Stomach (tissue), 9 donors: ENCODE measurements around the gene REEP2. TPM values are rescaled to one million over a fixed set of nuclear protein-coding genes. Genes with fewer than 3 reads are reported as not detected.

Source experiments
- DNase-seq, 2 donors: peaks; one replicate each; pipeline versions ENCODE4 v3.0.0 to v3.0.0-alpha.2; 2013 to 2019
- H3K27ac ChIP-seq, 5 donors: fragments of 200-600 bp in 4 of 5; sonication (generic) in 4 of 5; one replicate each; pipeline ENCODE4 v1.5.1; 2013 to 2019; ENCODE audit warnings: mild to moderate bottlenecking in 1 of 5, moderate library complexity in 1 of 5
- H3K27me3 ChIP-seq, 3 donors: fragments of 200-600 bp; sonication (generic); one replicate each; pipeline ENCODE4 v1.5.1; 2017 to 2019; ENCODE audit warnings: mixed run types in 1 of 3
- H3K36me3 ChIP-seq, 4 donors: fragments of 200-600 bp; sonication (generic); 1 replicate in 3 of 4; 2 replicates in 1 of 4; pipeline ENCODE4 v1.5.1; 2016 to 2019
- H3K4me1 ChIP-seq, 4 donors: fragments of 200-600 bp; sonication (generic); one replicate each; pipeline ENCODE4 v1.5.1; 2016 to 2019
- H3K4me3 ChIP-seq, 4 donors: fragments of 200-600 bp; sonication (generic) in 3 of 4; one replicate each; pipeline ENCODE4 v1.5.1; 2016 to 2019; ENCODE audit warnings: mild to moderate bottlenecking in 1 of 4
- H3K9me3 ChIP-seq, 4 donors: fragments of 200-600 bp; sonication (generic); one replicate each; pipeline ENCODE4 v1.5.1; 2016 to 2019
- EP300 ChIP-seq: sonication (generic); formaldehyde crosslinking; IDR thresholded peaks from one replicate; pipeline ENCODE4 v1.6.1; 2017; ENCODE audit warnings: antibody characterized with exemption
- POLR2A ChIP-seq, 4 donors: fragments of 450-650 bp; IDR thresholded peaks; one replicate each; pipeline ENCODE4 v1.6.1; 2016; ENCODE audit warnings: antibody characterized with exemption in 4 of 4, control low read depth in 2 of 4, mild to moderate bottlenecking in 1 of 4, moderate library complexity in 1 of 4
- POLR2AphosphoS5 ChIP-seq, 3 donors: sonication (generic); formaldehyde crosslinking; IDR thresholded peaks; one replicate each; pipeline ENCODE4 v1.6.1; 2016; ENCODE audit warnings: antibody characterized with exemption in 3 of 3
- WGBS, 5 donors: extraction: QIAGEN DNeasy Blood & Tissue Kit in 3 of 5; methylation state at CpG; one replicate each; pipeline versions ENCODE4 v1.1.5 to v1.1.7; 2013 to 2018; 5-methylcytosine and 5-hydroxymethylcytosine counted together
- intact Hi-C: fragments of 100-400 bp; cut with DNase I; formaldehyde crosslinking; loops from one replicate; pipeline ENCODE4 v1.15.1; 2023; ENCODE audit warnings: low total_unique reads
- polyA plus RNA-seq, 3 donors: library from polyadenylated mRNA; stranded (reverse); fragments of 200-250 nt; gene quantifications; one replicate each; pipeline ENCODE4 v1.2.3, GENCODE V29; 2013
- small RNA-seq, 4 donors: library from RNA; depleted of rRNA; stranded (forward); fragments of <200 nt; gene quantifications; one replicate each; pipeline ENCODE3, GENCODE V24; 2016
- total RNA-seq, 5 donors: library from RNA; depleted of rRNA; stranded (reverse); fragments of >200 nt; gene quantifications; one replicate each; pipeline versions ENCODE4 v1.1.0 to v1.2.3, GENCODE V29; 2014 to 2016
- TF ChIP-seq, protein P1 (sequence below), 7 experiments: fragments of 450-650 bp in 4 of 7; fragments of 200-600 bp in 3 of 7; sonication (generic) in 3 of 7; IDR thresholded peaks; one replicate each; pipeline ENCODE4 v1.5.1; 2016 to 2019; ENCODE audit warnings: antibody characterized with exemption in 7 of 7, control low read depth in 2 of 7, mild to moderate bottlenecking in 1 of 7
- donor health status: healthy with polysubstance abuse.
- donor health status: Bipolar disorder and iron deficiency.
- donor health status: healthy.

The REEP2 gene
- total and polyA plus RNA-seq, 8 donors: 2.1 to 73.3 (median 5.1) TPM; not detected in 2

DNA sequence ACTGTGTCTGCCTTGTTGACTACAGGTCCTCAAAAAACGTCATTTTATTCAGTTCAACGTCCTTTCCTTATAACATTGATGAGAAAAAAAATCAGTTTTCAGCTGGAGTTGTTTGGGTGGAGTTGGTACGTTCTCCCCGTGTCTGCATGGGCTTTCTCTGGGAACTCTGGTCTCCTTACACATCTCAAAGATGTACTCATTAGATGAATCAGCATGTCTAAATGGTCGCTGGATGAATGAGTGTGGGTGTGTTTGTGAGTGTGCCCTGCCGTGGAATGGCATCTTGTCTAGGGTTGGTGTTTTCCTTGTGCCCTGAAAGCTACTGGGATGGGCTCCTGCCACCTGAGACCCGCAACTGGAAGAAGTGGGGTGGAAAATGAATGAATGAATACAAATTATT is 56.5 kb downstream of the REEP2 start:
- H3K4me3 ChIP-seq: no peak overlapping the region
- H3K27me3 ChIP-seq: peaks cover 0 to 14% (median 7%) of the 10 kb centered on the region in 3 donors
- no peak overlapping the region for H3K27ac ChIP-seq
- intact Hi-C loops: no loop called here
- no peak for DNase-seq
- no peaks in the 10 kb centered on the region for H3K36me3 ChIP-seq
- H3K4me1 ChIP-seq: peaks cover 19 to 25% (median 22%) of the 10 kb centered on the region in 4 donors
- no peak for TF ChIP-seq EP300
- no peak for TF ChIP-seq POLR2A (IDR thresholded peaks at IDR 0.05)
- TF ChIP-seq, protein P1, sequence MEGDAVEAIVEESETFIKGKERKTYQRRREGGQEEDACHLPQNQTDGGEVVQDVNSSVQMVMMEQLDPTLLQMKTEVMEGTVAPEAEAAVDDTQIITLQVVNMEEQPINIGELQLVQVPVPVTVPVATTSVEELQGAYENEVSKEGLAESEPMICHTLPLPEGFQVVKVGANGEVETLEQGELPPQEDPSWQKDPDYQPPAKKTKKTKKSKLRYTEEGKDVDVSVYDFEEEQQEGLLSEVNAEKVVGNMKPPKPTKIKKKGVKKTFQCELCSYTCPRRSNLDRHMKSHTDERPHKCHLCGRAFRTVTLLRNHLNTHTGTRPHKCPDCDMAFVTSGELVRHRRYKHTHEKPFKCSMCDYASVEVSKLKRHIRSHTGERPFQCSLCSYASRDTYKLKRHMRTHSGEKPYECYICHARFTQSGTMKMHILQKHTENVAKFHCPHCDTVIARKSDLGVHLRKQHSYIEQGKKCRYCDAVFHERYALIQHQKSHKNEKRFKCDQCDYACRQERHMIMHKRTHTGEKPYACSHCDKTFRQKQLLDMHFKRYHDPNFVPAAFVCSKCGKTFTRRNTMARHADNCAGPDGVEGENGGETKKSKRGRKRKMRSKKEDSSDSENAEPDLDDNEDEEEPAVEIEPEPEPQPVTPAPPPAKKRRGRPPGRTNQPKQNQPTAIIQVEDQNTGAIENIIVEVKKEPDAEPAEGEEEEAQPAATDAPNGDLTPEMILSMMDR (IDR thresholded peaks at IDR 0.05): no peak
- TF ChIP-seq POLR2AphosphoS5 (IDR thresholded peaks at IDR 0.05): no peak
- H3K9me3 ChIP-seq: no peaks in the 10 kb centered on the region
- 78 to 85% (median 79%) methylated on average over 7 of the region's 7 CpGs for whole genome bisulfite sequencing, 5 donors

Small RNA genes within 50 kb of the gene (small RNA-seq; reads per million reads assigned to genes)
- 0 reads per million in 4 donors for gene AC113403.1

Other genes with a start within 250 kb of the REEP2 start
- gene CDC23, start 225.7 kb upstream of the REEP2 start, total RNA-seq: 10 to 100 TPM in 2 of 5 donors, 1 to 10 TPM in 3; 1.2 to 46.3 (median 4.5) TPM
- gene CDC23, start 225.7 kb upstream of the REEP2 start, polyA plus RNA-seq: 10 to 100 TPM; 10.6 to 13.1 (median 11.1) TPM
- 1 to 10 TPM in 1 of 5 donors, under 1 TPM in 1, not detected in 3; 0.55 to 4.1 TPM for gene GFRA3, start 164.4 kb upstream of the REEP2 start, total RNA-seq
- gene GFRA3, start 164.4 kb upstream of the REEP2 start, polyA plus RNA-seq: 1 to 10 TPM; 1.5 to 2.0 (median 1.8) TPM
- gene CDC25C, start 107.3 kb upstream of the REEP2 start, total RNA-seq: 1 to 10 TPM in 2 of 5 donors, not detected in 3; 2.9 to 4.1 TPM
- 1 to 10 TPM in 1 of 3 donors, under 1 TPM in 2; 0.75 to 2.1 (median 0.92) TPM for gene CDC25C, start 107.3 kb upstream of the REEP2 start, polyA plus RNA-seq
- 10 to 100 TPM in 4 of 5 donors, under 1 TPM in 1; 0.29 to 43.3 (median 26.8) TPM for gene FAM53C, start 100.8 kb upstream of the REEP2 start, total RNA-seq
- 10 to 100 TPM in 1 of 3 donors, 1 to 10 TPM in 2; 7.0 to 13.4 (median 8.7) TPM for gene FAM53C, start 100.8 kb upstream of the REEP2 start, polyA plus RNA-seq
- gene KDM3B, start 86.4 kb upstream of the REEP2 start, total RNA-seq: 100 to 1,000 TPM in 1 of 5 donors, 10 to 100 TPM in 4; 47.1 to 107 (median 62.6) TPM
- 10 to 100 TPM; 12.6 to 20.8 (median 15.6) TPM for gene KDM3B, start 86.4 kb upstream of the REEP2 start, polyA plus RNA-seq
- gene EGR1, start 26.4 kb downstream of the REEP2 start, total RNA-seq: 10 to 100 TPM in 4 of 5 donors, 1 to 10 TPM in 1; 7.7 to 83.9 (median 48.1) TPM
- gene EGR1, start 26.4 kb downstream of the REEP2 start, polyA plus RNA-seq: 10 to 100 TPM; 17.0 to 45.4 (median 30.2) TPM
- gene ETF1, start 104.2 kb downstream of the REEP2 start, total RNA-seq: 100 to 1,000 TPM in 1 of 5 donors, 10 to 100 TPM in 3, 1 to 10 TPM in 1; 9.0 to 119 (median 53.3) TPM
- 10 to 100 TPM; 35.7 to 66.3 (median 48.7) TPM for gene ETF1, start 104.2 kb downstream of the REEP2 start, polyA plus RNA-seq
- gene HSPA9, start 136.3 kb downstream of the REEP2 start, total RNA-seq: 100 to 1,000 TPM; 157 to 427 (median 196) TPM
- 10 to 100 TPM; 68.8 to 78.2 (median 75.2) TPM for gene HSPA9, start 136.3 kb downstream of the REEP2 start, polyA plus RNA-seq